ENCODE measurements around the gene SOX6. TPM values are rescaled to one million over a fixed set of nuclear protein-coding genes. Genes with fewer than 3 reads are reported as not detected.

Gene SOX6
- total RNA-seq, 2 donors from 2014 or later = 7.6 to 7.8 TPM

- no peak for ATAC-seq
- intact Hi-C loops (cut with DNase I, micrococcal nuclease) = no loop called here
- DNase-seq = no peak
Observed at GRCh38 chr11:16000065-16000464, 356.3 kb downstream of the SOX6 start.

DNA sequence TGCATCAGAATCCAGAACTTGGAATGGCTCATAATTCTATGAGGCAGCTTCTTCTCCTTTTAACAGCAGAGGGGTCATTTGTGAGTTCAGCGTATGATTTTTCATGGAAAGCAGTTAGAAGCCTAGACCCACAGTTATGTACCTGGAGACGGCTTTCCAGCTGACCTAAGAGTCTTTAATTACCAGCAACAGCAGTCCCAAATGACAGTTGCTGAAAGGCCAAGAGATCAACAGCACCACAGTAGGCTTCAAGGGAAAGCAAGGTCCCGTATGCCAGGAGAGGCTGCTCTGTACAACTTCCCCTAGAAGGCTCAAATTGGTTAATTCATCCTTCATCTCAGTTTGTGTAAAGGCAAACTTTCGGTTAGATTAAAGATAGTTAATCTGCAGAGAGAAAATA, 363.0 kb downstream of the SOX6 start:
- intact Hi-C loops (cut with DNase I, micrococcal nuclease) = no loop called here
- ATAC-seq = no peak

DNA sequence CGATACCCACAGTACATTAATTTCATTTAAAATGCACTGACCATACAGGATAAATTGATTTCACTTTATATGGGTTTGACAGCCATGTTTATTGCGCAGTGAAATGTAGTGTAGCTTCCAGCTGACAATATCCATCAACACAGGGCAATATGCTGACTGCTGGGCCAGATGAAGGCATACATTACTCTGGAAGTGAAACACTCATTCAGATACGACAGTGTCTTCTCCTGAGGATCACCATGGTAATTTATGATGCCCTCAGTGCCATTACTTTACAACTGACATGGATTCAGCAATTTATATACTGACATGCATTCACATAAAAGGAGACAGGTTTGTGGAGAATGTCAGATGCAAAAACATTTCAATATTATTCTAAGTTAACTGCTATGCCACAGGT, 365.1 kb downstream of the SOX6 start:
- intact Hi-C loops (cut with DNase I, micrococcal nuclease) = no loop called here
- DNase-seq (no peak), ATAC-seq (no peak)

More for the DNA sequence above, 363.0 kb downstream of the SOX6 start:
- no peak for DNase-seq

- no peak for ATAC-seq
- no peak for DNase-seq
- intact Hi-C loops (cut with DNase I, micrococcal nuclease) = no loop called here
Observed at GRCh38 chr11:15989685-15990084, 366.7 kb downstream of the SOX6 start.

DNA sequence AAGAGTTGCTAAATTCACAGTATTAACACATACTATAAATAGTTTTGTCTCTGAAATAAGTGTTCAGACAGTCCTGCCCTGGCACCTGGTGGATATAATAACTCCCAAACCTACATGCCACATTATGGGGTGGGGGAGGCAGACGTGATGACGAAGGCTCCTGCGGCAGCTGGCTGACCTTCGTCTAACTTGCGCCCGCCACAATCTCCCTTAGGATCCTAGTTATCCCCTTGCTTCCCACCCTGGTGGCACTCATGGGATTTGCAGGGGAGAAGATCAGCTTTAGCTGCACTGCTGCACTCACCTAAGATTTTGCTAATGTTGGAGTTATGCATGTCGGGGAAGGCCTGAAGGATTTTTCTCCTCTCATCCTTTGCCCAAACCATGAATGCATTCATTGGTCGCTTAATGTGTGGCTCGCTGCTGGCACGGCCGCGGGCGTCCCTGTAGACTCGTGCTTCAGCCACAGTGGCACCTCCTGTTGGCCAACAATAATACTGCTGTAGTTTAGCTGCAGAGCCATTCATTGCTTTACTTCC, 367.6 kb downstream of the SOX6 start:
- intact Hi-C loops (cut with DNase I, micrococcal nuclease) = no loop called here
- ATAC-seq (peak; percentile 28), DNase-seq (no peak)

DNA sequence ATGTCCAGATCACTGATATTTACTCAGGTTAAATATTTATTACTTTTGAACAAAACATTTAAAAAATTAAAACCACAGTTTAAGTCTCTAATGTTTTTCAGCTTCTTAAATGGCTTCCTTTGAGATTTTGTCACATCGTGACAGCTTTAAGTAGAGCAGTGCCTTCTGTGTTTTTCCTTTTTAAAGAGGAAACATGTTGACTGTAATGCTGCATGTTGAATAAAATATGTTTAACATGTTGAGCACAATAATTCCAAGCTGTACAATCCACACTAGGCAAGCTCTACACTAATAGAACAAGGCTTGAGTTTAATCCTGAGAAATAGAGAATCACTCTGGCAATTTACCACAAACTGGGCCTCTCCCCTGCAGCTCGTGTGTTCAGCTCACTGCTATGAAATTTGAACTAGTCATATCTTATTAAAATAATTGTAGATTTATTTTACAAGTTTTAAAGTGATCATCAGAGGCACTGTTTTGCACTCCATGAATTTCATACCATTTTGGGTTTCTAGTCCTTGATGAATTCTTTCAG, 368.3 kb downstream of the SOX6 start:
- no peak for ATAC-seq
- intact Hi-C loops (cut with DNase I, micrococcal nuclease) = no loop called here
- no peak for DNase-seq

DNA sequence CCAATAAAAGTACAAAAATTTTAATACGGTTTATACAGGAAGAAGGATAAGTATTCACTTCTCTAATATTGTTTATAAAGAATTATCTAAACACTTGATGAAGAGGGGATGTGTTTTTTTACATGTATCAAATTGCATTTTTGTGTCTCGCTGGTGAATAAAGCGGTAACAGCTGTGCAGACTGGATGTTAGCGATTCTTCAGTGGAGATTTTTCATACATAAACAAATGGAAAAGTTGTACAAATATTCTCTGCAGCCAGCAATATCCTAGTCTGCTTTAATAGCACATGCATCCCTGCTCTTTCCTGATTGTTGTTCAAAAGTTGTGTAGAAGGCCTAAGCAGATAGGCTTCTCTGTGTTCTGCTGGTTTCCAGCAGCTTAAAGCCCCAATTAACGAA, 369.3 kb downstream of the SOX6 start:
- ATAC-seq (no peak), DNase-seq (no peak)
- intact Hi-C loops (cut with DNase I, micrococcal nuclease) = no loop called here

DNA sequence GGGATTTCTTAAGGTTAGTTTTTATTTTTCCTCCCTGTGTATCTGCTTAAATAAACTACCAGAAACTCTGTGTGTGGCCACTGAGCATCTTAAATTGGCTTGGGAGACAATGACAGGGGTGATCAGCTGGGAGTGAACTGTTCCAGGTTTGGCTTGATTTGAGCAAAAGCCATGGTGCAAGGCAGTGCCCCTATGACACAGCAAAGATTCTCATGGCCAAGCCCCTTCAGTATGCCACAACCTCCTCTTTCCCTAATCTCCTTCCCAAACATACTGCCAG, 370.5 kb downstream of the SOX6 start:
- no peak for DNase-seq
- ATAC-seq = no peak
- intact Hi-C loops (cut with DNase I, micrococcal nuclease) = no loop called here

GRCh38 chr11:15985127-15985859, 371.1 kb downstream of the SOX6 start:
- DNase-seq = no peak
- intact Hi-C loops (cut with DNase I, micrococcal nuclease) = no loop called here
- no peak for ATAC-seq

DNA sequence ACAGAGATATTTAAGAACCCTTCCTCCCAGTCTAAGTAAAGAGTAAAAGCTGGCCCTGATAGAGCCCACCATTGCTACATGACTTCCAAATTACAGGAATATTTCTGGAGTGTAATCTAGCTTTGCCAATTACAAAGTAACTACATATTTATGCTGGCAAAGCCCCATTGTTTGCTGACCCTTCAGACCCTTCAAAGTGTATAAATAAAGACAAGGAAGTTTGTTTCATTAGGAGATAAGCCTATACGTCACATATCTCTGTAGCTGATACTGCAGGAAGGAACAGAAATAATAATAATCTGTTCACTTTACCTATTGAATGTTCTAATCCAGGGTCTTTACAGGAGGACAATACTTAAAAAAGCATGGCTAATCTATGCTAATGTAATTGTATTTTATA, 375.1 kb downstream of the SOX6 start:
- intact Hi-C loops (cut with DNase I, micrococcal nuclease) = no loop called here
- DNase-seq (no peak), ATAC-seq (no peak)

DNA sequence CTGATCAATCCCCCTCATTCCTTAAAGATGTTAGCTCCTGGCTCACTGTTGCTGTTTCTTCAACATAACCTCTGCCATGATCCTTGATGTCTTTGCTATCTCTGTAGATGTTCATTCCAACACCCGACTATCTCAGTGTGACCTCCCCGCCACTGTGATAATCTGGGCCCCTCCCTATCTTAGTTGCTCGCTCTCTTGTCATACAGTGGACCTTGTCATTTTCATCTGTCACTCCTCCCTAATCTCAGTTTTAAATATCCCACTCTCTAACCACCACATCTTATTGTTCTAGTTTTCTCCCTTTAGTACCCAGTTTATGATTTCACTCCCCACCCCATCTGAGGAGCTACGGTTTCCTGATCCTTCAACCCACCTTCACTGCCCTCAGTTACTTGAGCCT, 379.2 kb downstream of the SOX6 start:
- no peak for ATAC-seq
- no peak for DNase-seq
- intact Hi-C loops (cut with DNase I, micrococcal nuclease) = no loop called here

- intact Hi-C loops (cut with DNase I, micrococcal nuclease) = no loop called here
- no peak for ATAC-seq
Observed at GRCh38 chr11:15976433-15977045, 379.8 kb downstream of the SOX6 start.

DNA sequence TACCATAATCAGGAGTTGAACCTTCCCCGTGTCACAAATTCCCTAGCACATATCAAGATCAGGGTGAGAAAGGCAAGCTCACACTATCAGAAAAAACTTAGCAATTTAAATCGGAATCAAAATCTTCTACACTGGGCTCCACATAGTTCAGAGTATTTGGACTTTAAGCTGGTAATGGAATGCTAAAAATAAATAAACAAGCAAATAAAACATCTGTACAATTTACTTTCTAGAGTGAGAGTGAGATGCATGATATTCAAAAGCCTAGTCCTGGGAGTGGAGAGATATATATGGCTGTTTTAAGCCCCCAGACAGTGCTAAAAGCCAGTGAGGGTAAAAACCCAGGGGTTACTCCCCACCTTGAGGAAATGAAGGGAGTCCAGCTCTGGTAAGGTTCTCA, 380.6 kb downstream of the SOX6 start:
- intact Hi-C loops (cut with DNase I, micrococcal nuclease) = no loop called here
- ATAC-seq = no peak
- no peak for DNase-seq

More at GRCh38 chr11:15976433-15977045, 379.8 kb downstream of the SOX6 start:
- DNase-seq = no peak

DNA sequence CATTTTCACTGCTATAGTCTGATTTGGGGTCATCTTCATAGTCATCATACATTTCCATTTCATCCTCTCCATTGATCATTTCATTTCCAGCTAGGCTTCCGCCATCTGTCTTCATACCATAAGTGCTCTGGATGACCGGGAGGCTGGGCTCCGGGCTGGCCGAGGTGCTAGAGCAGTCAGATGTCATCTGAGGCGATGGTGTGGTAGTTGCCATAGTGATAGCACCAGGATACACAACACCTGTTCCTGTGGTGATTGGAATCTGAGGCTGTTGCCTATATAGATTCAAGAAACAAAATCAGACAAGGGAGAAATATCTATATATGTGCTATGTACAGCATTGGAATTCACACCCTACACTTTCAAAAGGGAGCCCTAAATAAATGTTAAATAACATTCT, 383.5 kb downstream of the SOX6 start:
- intact Hi-C loops (cut with DNase I, micrococcal nuclease) = no loop called here
- DNase-seq = no peak
- no peak for ATAC-seq

DNA sequence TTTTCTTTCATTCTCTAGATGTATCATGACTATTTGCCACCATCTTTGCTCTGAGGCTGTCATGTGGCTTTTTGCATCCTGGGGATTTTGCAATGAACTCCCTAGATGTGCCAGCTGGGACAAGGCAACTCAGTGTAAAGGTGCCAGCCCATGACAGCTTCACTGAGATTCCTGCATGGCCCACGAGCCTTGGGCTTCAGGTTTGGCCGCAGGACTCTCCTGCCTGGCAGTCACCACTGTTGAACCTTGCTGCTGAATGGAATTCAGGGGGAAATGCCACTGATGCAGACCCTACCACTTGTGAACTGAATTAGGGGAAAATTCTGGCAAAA, 385.2 kb downstream of the SOX6 start:
- intact Hi-C loops (cut with DNase I, micrococcal nuclease) = no loop called here
- ATAC-seq (no peak), DNase-seq (no peak)

- ATAC-seq (no peak), DNase-seq (no peak)
- intact Hi-C loops (cut with DNase I, micrococcal nuclease) = no loop called here
Observed at GRCh38 chr11:15970506-15971214, 385.7 kb downstream of the SOX6 start.

DNA sequence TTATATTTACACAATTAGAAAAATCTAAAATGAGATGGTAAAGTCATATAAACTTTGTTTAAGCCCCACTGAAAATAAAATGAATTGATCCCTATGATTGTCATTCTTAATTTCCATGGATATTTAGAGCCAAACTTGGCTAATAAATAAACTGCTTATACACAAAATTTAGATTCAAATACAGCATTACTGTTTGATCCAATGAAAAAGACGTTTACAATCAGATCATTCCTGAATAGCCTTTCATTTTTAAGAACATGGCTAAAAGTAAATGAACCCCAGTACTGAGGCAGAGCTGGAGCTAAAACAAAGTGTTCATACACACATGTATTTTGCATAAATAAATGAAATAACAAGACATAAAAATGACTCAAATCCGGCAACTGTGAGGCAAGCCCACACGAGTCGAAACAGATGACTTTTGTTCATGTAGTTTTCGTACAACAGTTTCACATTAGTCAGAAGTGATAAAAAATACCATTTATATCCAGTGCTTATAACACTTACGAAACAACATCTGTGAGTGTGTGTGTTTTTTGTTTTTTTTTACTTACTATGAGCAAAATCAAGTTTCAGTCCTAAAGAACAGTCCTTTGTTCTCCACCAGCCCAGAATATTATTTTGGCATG, 386.5 kb downstream of the SOX6 start:
- intact Hi-C loops (cut with DNase I, micrococcal nuclease) = no loop called here
- no peak for DNase-seq
- ATAC-seq = no peak

GRCh38 chr11:15969281-15969680, 387.1 kb downstream of the SOX6 start:
- intact Hi-C loops (cut with DNase I, micrococcal nuclease) = no loop called here
- DNase-seq (peak; percentile 19 to 56), ATAC-seq (peak; percentile 54)

DNA sequence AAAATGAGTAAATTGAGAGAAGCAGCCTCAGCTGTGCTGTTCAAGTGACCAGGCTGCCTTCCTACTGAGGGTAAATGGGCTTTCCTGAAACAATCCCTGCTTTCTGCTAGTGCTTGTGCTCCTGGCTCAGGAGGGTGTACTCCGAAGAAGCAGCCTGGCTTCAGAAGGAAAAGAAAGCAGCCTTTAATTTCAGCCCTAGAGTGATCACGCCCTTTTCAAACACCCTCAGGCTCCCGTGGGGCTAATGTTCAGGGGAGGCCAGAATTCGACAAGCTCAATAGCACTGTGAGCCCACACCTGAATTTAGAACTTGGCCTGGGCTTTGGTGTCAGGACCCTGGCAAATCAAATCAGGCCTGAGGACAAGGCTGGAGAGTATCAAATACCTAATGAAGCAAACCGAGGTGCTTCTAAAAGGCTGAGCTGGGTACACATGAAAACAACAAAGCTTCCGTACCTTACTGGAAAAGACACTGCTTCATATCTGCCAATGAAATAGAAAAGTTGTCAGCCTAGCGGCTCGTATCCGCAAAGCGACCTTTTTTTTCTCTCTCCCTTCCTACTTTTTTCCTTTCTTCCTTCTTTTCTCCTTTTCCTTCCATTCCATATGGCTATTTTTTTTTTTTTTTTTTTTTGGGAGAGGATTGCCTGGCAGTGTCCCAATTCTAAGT, 387.8 kb downstream of the SOX6 start:
- intact Hi-C loops (cut with DNase I, micrococcal nuclease) = no loop called here
- DNase-seq = no peak
- ATAC-seq = peak; percentile 53
